Activated naive CD8-positive, alpha-beta T cell (primary cell): ENCODE measurements around the gene ZBTB17.
A peak's percentile ranks its signal among the peaks of the same experiment; 100 is the strongest.
"Not testable (repeated sequence)": the region's sequence is repeated elsewhere in the genome, so short reads cannot be mapped to it uniquely, and the experiment has no call there.

Experiments used
- H3K27ac Mint-ChIP-seq: one replicate; pipeline ENCODE4 v1.8.0; 2021; ENCODE audit warnings: mixed read lengths
- H3K27me3 Mint-ChIP-seq: one replicate; pipeline ENCODE4 v1.8.0; 2021; ENCODE audit warnings: mixed read lengths
- H3K36me3 Mint-ChIP-seq: one replicate; pipeline ENCODE4 v1.8.0; 2021; ENCODE audit warnings: mixed read lengths
- H3K4me1 Mint-ChIP-seq: one replicate; pipeline ENCODE4 v1.8.0; 2021; ENCODE audit warnings: low read depth, mixed read lengths
- H3K4me3 Mint-ChIP-seq: one replicate; pipeline ENCODE4 v1.8.0; 2021; ENCODE audit warnings: mild to moderate bottlenecking, mixed read lengths
- H3K9me3 Mint-ChIP-seq: one replicate; pipeline ENCODE4 v1.8.0; 2021; ENCODE audit warnings: low read depth, mixed read lengths

ZBTB17 gene

DNA sequence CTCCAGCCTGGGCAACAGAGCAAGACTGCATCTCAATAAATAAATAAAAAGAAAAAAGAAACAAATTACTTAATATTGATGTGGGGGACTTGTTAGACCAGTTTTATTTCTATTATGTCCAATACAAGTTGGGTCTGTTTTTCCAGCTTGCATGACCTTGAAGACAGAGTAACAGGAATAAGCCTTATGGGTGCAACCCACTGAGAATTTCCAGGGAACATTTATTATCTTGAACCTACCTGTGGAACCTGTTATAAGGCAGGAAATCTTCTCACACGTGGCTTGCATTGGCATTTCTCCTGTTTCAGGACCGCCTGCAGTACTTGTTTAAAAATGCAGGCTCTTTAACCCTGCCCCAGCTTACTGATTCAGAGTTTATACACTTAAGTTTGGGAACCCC lies 64.0 kb downstream of the ZBTB17 start:
- Mint-ChIP-seq H3K36me3 (peaks cover 2% of the 10 kb centered on the region), H3K27ac (no peak overlapping the region), H3K9me3 (no peaks in the 10 kb centered on the region), H3K4me3 (no peak overlapping the region), H3K4me1 (peaks cover 31% of the 10 kb centered on the region), H3K27me3 (no peaks in the 10 kb centered on the region)

DNA sequence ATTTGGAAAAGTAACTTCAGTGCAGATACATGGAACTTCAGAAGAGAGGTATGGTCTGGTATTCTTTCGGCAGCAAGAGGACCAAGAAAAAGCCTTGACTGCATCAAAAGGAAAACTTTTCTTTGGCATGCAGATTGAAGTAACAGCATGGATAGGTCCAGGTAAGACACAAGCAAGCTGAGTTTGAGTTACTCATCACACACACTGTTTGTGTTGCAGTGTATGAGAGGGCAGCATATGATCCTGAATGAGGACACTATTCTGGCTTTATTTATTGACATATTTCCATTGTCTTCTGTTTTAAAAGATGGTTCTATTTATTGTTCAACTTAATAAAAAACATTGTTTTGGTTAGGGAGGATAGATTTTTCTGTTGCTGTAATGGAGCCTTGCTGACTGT lies 64.8 kb downstream of the ZBTB17 start:
- H3K27me3 Mint-ChIP-seq: no peaks in the 10 kb centered on the region
- no peak overlapping the region for H3K27ac Mint-ChIP-seq
- H3K4me1 Mint-ChIP-seq: peaks cover 26% of the 10 kb centered on the region
- H3K36me3 Mint-ChIP-seq: no peaks in the 10 kb centered on the region
- no peak overlapping the region for H3K4me3 Mint-ChIP-seq
- H3K9me3 Mint-ChIP-seq: no peaks in the 10 kb centered on the region

DNA sequence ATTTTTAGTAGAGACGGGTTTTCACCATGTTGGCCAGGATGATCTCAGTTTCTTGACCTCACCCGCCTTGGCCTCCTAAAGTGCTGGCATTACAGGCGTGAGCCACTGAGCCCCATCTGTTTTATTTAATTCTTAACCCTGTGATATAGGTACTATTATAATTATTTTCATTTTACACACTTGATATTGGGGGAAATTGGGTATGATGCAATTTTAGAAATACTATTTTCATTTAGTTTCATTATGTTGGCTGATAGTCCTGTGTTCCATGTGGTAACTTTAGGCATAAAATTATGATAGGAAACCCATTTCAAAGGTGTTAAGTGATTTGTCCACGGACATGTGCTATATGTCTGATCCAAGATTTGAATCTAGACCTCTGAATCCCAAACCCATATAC lies 67.3 kb downstream of the ZBTB17 start:
- Mint-ChIP-seq H3K9me3 (no peaks in the 10 kb centered on the region), H3K4me3 (no peak overlapping the region), H3K4me1 (peaks cover 17% of the 10 kb centered on the region), H3K27me3 (no peaks in the 10 kb centered on the region), H3K36me3 (no peaks in the 10 kb centered on the region), H3K27ac (no peak overlapping the region)

DNA sequence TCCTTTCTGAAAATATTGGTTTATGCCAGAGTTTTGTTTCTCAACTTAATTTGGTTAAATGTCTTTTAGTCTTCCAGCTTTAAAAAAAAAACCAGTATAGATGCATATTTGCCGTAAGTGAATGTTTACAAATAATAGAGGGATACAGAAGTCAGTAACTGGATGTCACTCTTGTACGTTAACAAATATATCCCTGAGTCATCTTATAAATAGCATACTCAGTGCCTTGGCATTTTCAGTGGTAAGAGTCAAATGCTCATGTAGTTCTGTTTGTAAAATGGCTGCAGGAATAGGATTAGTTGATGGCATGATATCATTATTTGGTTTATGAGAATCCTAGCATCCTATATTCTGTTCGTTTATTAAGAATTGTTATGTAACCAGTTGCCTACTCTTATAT lies 73.0 kb downstream of the ZBTB17 start:
- H3K4me3 Mint-ChIP-seq: no peak overlapping the region
- peaks cover 43% of the 10 kb centered on the region for H3K4me1 Mint-ChIP-seq
- no peak overlapping the region for H3K27ac Mint-ChIP-seq
- H3K27me3 Mint-ChIP-seq: no peaks in the 10 kb centered on the region
- H3K9me3 Mint-ChIP-seq: no peaks in the 10 kb centered on the region
- H3K36me3 Mint-ChIP-seq: peaks cover 7% of the 10 kb centered on the region

DNA sequence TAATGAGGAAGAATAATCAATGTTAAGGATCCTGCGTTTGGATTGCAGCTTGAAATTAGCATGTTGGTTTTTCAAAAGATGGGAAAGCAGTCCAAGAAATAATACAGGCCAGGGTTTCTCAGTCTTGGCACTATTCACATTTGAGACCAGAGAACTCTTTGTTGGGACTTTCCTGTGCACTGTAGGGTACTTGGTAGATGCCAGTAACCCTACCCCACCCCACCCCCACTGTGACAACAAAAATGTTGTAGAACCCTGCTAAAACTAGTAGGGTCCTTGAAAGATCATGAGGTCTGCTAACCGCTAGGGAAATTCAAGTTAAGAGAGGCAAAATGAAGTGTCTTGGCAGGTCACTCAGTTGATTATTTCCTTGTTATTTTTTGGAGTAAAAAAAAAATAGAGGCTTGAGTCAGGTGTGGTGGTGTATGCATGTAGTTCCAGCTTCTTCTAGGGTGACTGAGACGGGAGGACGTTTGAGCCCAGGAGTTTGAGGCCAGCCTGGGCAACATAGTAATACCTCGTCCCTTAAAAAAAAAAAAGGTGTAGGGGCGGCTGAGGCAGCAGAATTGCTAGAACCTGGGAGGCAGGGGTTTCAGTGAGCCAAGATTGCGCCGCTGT lies 75.1 kb downstream of the ZBTB17 start:
- H3K9me3 Mint-ChIP-seq: no peaks in the 10 kb centered on the region
- peaks cover 9% of the 10 kb centered on the region for H3K36me3 Mint-ChIP-seq
- no peaks in the 10 kb centered on the region for H3K27me3 Mint-ChIP-seq
- peak overlapping the region; percentile 34 for H3K27ac Mint-ChIP-seq
- peak overlapping the region; percentile 13 for H3K4me3 Mint-ChIP-seq
- H3K4me1 Mint-ChIP-seq: peaks cover 47% of the 10 kb centered on the region

DNA sequence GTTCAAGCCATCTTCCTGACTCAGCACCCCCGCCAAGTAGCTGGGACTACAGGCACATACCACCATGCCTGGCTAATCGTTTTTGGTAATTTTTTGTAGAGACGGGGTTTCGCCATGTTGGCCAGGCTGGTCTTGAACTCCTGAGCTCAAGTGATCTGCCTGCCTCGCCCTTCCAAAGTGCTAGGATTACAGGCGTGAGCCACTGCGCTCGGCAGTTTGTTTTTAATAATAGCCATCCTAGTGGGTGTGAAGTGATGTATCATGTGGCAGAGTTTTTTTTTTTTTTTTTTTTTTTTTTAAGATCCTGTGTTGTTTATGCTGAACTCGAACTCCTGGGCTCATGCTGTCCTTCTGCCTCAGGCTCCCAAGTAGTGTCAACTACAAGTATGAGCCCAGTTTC lies 76.6 kb downstream of the ZBTB17 start:
- peaks cover 9% of the 10 kb centered on the region for H3K36me3 Mint-ChIP-seq
- peaks cover 49% of the 10 kb centered on the region for H3K4me1 Mint-ChIP-seq
- no peaks in the 10 kb centered on the region for H3K27me3 Mint-ChIP-seq
- H3K4me3 Mint-ChIP-seq: no peak overlapping the region
- no peaks in the 10 kb centered on the region for H3K9me3 Mint-ChIP-seq
- peak overlapping the region; percentile 10 for H3K27ac Mint-ChIP-seq

DNA sequence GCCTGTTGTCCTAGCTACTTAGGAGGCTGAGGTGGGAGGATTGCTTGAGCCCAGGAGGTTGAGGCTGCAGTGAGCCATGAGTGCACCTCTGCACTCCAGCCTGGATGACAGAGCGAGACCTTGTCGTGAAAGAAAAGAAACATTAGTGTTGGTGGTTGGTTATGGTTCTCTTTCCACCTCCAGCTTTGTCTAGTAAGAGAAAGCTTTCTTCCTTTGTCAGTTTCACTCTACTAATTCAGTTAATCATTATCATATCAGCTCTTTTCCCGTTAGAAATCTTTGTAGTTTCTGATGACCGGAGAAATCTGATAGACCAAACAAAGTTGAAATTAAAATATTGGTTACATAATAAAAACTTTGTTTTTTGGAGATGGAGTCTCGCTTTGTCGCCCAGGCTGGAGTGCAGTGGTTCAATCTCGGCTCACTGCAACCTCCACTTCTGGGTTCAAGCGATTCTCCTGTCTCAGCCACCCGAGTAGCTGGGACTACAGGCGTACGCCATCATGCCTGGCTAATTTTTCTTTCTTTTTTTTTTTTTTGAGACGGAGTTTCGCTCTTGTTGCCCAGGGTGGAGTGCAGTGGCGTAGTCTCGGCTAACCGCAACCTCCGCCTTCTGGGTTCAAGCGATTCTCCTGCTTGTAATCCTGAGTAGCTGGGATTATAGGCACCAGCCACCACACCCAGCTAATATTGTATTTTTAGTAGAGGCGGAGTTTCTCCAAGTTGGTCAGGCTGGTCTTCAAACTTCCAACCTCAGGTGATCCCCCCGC lies 78.9 kb downstream of the ZBTB17 start:
- peaks cover 50% of the 10 kb centered on the region for H3K4me1 Mint-ChIP-seq
- peak overlapping the region; percentile 58 for H3K27ac Mint-ChIP-seq
- not testable (repeated sequence) for H3K36me3 Mint-ChIP-seq, H3K4me3 Mint-ChIP-seq, H3K27me3 Mint-ChIP-seq, H3K9me3 Mint-ChIP-seq

DNA sequence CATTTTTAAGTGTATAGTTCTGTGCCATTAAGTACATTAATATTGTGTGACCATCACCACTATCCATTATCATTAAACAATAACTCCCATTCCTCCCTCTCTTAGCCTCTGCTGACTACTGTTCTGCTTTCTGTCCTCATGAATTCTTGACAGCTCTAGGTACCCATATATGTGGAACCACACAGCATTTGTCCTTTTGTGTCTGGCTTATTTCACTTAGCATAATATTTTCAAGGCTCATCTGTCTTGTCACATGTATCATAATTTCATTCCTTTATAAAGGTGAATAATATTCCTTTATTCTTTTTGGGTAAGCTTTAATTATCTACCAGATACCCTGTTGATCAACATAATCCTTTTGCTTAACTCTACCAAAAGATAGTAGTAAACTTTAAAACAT lies 80.7 kb downstream of the ZBTB17 start:
- peak overlapping the region; percentile 30 for H3K27ac Mint-ChIP-seq

DNA sequence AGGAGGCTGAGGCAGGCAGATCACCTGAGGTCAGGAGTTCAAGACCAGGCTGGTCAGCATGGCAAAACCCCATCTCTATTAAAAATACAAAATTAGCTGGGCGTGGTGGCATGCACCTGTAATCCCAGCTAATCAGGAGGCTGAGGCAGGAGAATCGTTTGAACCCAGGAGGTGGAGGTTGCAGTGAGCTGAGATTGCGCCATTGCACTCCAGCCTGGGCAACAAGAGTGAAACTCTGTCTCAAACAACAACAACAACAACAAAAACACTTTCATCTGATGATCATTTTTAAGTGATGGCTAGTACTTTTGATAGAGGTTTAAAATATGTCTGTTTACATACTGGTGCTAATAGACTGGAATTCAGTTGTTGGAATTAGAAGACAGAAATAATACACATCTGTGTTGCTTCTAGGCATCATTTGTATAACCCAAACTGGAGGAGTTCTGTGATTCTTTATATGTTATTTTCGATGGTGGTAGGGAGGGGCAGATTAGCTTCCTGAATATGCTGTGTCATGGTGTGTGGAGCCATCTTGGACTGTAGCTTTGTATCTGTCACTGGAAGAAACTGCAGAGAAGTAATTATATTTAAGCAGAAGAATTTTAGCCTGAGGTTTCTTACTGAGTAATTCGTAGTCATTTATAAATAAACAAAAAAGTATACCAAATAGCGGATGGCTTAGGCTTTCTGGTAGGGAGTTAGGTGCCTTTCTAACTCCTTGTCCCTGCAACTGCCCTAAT lies 82.9 kb downstream of the ZBTB17 start:
- peak overlapping the region; percentile 50 for H3K27ac Mint-ChIP-seq
- not testable (repeated sequence) for H3K27me3 Mint-ChIP-seq, H3K4me3 Mint-ChIP-seq, H3K9me3 Mint-ChIP-seq, H3K36me3 Mint-ChIP-seq
- H3K4me1 Mint-ChIP-seq: peaks cover 43% of the 10 kb centered on the region

More for the DNA sequence above, 80.7 kb downstream of the ZBTB17 start:
- Mint-ChIP-seq H3K9me3 (no peaks in the 10 kb centered on the region), H3K4me1 (peaks cover 46% of the 10 kb centered on the region), H3K27me3 (no peaks in the 10 kb centered on the region), H3K4me3 (no peak overlapping the region), H3K36me3 (peaks cover 7% of the 10 kb centered on the region)
